HG02678 (cell line): Measurements from ENCODE around the gene SUGCT.
"Not testable (repeated sequence)": the region's sequence is repeated elsewhere in the genome, so short reads cannot be mapped to it uniquely, and the experiment has no call there.

Source experiments
- ATAC-seq: cut with Tn5 transposase; IDR thresholded peaks from one replicate; pipeline ENCODE4 v1.9.1; 2021; ENCODE audit warnings: mild to moderate bottlenecking, moderate library complexity; ENCODE audit not compliant: unreplicated experiment

Gene SUGCT

DNA sequence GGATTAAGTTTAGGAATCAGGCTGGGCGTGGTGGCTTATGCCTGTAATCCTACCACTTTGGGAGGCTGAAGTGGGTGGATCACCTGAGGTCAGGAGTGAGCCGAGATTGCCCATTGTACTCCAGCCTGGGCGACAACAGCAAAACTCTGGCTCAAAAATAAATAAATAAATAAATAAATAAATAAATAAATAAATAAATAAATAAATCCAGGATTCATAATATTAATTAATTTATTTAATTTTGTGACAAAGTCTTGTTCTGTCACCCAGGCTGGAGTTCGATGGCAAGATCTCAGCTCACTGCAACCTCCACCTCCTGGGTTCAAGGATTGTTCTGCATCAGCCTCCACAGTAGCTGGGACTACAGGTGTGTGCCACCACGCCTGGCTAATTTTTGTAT is 4.2 kb downstream of the SUGCT start:
- ATAC-seq: no peak

DNA sequence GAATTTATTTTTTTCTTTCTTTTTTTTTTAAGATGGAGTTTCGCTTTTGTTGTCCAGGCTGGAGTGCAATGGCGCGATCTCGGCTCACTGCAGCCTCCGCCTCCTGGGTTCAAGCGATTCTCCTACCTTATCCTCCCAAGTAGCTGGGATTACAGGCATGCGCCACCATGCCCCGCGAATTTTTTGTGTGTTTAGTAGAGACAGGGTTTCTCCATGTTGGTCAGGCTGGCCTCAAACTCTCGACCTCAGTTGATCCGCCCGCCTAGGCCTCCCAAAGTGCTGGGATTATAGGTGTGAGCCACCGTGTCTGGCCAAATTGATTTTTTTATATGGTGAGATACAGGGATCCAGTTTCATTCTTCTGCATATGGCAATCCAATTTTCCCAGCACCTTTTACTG is 5.1 kb downstream of the SUGCT start:
- not testable (repeated sequence) for ATAC-seq

DNA sequence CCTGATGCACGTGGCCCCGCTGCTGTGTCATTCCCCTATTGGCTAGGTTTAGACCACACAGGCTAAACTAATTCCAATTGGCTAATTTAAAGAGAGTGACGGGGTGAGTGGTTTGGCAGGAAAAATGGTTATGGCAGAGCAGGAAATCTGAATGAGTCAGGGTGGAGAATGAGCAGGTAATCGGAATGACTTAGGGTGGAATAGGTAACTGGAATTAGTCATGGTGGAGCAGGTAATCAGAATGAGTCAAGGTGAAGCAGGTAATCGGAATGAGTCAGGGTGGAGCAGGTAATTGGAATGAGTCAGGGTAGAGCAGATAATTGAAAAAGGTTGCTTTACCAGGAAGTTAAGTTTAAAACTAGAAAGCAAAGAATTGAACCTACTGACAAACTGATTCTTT is 7.1 kb downstream of the SUGCT start:
- not testable (repeated sequence) for ATAC-seq

DNA sequence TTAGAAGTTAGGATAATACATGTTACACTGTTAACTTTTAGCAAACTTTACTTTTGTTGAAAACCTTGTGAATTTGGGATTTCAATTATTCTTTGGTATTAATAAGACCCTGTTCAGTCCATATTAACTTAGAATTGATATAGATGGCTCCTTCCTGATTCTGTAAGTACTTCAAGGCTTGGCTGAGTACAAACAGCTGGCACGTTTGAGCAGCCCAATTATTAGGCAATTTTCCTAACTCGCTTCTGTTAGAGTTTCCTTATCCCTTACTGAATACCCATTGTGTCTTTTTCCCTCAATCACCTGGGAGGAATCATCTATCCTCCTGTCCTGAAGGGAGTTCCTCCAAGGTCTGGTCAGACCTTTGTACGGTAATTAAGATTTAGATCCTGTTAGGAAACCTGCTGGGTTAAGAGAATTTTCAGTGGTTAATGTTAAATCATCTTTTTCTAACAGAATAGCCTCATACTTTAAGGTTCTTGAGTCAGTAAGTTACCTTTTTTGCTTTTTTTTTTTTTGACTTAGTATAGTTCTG is 10.9 kb downstream of the SUGCT start:
- ATAC-seq: not testable (repeated sequence)

DNA sequence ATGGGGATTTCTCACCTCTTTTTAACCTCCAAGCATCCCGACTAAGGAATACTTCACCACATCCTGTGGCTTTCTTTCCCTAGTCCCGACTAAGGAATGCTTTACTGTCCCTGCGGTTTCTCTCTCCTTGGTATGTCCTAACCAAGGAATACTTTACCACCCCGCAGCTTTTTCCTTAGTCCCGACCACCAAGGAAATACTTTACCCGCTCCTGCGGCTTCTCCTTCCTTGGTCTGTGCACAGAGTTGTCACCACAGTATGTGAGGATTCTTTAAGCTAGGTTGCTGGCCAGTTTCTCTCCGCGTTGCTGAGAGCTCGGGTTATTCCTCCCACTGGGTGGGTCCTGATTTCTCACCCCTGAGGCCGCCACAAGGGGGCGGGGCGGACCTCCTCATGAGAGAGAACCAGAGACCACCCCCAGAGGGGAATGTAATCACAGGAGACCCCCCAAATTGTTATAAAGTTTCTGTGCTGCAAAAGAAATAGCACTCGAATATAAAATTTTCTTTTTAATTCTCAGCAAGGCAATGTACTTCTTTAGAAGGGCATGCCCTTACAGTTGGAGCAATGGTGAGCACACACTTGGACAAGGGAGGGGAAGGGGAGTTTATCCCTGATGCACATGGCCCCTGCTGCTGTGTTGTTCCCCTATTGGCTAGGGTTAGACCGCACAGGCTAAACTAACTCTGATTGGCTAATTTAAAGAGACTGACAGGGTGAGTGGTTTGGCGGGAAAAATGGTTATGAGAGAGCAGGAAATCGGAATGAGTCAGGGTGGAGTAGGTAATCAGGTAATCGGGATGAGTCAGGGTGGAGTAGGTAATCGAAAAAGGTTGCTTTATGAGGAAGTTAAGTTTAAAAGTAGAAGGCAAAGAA is 12.8 kb downstream of the SUGCT start:
- no peak for ATAC-seq

DNA sequence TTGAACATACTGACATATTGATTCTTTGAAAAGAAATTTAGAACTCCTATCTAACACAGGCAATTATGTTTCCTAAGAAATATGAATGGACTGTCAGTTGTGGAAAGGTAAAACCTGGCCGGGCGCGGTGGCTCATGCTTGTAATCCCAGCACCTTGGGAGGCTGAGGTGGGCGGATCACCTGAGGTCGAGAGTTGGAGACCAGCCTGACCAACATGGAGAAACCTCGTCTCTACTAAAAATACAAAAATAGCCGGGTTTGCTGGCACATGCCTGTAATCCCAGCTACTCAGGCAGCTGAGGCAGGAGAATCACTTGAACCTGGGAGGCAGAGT is 13.4 kb downstream of the SUGCT start:
- ATAC-seq: not testable (repeated sequence)

DNA sequence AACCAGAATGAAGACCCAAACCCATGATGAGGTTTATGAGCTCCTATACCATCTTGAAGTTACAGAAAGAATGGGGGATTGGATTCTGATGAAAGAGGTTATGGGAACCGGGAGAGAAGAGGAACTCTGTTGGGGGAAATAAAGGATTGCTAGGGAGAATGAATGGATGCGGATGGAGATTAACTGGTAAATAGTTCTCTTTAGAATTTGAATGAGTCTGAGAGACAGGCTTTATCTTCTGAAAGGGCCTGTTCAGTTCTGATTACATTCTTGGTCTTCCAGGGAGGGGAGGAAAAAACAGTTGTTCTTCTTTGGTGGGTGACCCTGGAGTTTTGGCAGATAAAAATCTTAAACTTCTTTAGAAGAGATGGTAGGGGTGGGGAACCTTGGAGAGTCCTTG is 13.9 kb downstream of the SUGCT start:
- no peak for ATAC-seq

DNA sequence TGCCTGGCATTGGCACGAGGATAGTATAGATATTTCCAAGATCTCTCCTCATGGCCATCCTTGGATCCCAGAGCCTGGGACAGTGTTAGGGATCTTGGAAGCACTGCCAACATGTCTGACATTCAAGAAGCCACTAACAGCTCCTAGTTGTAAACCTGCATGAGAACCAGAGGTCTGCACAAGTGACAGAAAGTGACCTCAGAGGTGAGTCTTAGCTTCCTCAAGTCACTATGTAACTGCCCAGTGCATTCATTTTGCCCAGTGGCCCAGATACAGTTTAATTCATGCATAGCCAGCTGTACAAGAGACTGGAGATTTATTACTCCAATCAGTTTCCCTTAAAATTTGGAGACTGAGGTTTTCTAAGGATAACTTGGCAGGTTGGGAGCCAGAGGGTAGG is 16.7 kb downstream of the SUGCT start:
- no peak for ATAC-seq

DNA sequence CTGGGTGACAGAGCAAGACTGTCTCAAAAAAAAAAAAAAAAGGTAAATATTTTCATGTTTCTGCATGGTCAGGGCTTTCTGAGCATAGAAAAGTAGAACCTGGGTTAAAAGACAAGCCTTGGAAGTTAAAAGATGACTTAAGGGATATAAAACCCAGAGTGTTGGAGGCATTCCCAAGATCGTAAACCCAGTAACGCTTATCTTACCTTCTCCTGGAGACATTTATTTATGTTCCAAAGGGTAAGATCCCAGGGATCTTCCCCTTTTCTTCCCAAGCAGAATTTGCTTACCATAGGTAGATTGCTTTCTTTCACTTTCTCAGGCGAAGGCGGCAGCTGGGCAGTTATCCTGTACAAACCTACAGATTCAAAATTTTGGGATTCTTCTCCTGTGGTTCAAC is 22.2 kb downstream of the SUGCT start:
- no peak for ATAC-seq

DNA sequence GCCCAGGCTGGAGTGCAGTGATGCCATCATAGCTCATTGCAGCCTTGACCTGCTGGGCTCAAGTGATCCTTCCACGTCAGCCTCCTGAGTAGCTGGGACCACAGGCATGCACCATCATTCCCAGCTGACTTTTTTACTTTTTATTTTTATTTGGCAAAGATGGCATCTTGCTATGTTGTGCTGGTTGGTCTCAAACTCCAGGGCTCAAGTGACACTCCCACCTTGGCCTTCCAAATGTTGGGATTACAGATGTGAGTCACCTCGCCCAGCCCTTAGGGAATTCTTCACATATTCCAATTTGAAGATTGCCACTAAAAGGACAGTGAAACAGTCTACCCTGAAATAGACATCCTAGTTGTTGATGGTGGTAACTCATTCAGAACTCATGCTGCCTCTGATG is 27.7 kb downstream of the SUGCT start:
- ATAC-seq: no peak

DNA sequence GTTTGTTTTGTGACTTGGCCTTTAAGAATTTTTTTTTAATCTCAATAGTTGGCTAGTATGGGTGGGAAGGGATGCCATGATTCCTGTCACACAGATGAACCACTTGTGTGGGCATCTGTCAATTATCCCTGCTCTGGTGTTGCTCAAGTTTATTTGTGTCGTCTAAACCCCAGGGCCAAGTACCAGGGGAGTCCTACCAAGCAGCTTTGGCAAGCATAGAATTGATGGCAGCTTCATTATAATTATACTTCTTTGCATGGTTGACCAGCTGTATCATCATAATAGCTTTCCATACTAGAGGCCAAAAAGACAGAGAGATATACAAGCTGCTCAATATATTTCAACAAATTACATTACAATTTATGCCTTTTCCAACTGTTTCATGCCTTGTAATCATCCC is 30.4 kb downstream of the SUGCT start:
- no peak for ATAC-seq

DNA sequence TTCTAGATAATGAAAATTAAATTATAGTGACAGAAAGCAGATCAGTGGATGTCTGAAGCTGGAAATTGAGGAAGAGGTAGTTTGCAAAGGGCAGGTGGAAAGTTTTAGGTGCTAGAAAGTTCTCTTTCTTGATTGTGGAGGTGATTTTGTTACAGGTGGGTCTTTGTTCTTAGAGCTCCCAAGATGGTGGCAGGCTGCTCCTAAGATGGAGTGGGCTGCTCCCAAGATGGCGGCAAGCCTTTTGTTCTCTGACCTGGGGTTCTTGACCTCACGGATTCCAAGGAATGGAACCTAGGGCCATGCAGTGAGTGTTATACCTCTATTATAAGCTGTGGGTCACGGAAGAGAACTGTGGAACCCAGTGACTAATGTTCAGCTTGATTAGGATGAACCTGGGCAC is 32.5 kb downstream of the SUGCT start:
- no peak for ATAC-seq

DNA sequence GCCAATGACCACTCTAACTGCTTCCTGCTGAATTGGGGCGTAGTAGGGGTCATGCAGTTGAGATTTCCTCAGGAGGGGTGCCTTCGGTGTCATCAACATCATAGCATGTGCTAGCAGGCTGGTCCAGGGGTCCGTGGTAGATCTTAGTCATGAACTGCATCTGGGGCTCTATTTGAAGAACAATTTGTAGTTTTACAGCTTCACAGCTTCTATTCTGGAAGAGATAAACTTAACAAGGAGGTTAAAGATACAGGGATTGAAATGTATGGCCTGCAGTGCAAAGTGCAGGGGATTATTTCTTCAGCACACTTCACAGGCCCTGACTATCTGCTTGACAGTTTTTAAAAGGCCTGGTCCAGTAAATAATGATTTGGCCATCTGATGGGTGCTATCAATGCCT is 33.5 kb downstream of the SUGCT start:
- ATAC-seq: not testable (repeated sequence)

DNA sequence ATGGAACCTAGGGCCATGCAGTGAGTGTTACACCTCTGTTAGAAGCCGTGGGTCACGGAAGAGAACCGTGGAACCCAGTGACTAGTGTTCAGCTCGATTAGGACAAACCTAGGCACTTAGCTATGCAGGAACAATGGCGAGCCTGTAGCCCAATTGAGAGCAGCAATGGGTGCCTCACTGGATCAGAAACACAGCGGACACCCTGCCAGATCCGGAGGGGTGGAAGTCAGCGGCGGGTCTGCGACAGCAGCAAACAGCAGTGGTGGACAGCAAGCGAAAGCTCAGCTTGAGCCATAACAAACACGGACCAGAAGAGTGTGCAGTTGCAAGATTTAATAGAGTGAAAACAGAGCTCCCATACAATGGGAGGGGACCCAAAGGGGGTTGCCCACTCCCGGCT is 38.3 kb downstream of the SUGCT start:
- ATAC-seq: not testable (repeated sequence)

DNA sequence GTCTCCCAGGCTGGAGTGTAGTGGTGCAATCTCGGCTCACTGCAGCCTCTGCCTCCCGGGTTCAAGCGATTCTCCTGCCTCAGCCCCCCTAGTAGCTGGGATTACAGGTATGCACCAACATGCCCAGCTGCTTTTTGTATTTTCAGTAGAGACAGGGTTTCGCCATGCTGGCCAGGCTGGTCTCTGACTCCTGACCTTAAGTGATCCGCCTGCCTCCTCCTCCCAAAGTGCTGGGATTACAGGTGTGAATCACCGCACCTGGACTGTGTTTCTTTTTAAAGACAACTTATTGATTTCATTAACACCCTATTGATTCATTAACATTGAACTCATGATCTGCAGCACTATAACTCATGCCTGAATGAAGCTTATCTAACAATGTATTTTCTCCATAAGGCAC is 40.5 kb downstream of the SUGCT start:
- not testable (repeated sequence) for ATAC-seq

DNA sequence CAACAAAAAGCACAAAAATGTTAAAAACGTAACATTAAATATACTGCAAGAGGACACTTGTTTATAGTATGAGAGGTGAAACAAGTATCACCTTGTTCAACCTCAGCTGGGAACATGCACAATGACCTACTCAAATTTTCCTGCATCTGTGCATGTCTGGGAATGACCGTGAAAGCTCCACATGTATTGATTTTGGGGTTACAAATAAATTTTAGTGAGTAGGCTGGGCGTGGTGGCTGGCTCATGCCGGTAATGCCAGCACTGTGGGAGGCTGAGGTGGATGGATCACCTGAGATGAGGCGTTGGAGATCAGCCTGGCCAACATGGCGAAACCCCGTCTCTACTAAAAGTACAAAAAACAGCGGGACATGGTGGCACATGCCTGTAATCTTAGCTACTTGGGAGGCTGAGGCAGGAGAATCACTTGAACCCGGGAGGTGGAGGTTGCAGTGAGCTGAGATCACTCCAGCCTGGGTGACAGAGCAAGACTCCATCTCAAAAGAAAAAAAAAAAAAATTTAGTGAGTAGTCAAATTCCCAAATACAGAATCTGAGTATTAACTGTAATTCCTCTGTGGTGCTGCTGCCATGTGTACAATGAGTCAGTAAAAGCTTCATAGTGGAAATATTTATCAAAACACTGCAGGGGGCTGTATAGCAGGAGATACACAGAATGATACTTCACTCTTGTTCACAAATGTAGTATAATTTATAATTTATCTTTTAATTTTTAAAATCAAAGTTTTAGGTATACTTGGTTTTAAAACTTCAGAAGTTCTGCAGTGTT is 41.1 kb downstream of the SUGCT start:
- ATAC-seq: no peak

DNA sequence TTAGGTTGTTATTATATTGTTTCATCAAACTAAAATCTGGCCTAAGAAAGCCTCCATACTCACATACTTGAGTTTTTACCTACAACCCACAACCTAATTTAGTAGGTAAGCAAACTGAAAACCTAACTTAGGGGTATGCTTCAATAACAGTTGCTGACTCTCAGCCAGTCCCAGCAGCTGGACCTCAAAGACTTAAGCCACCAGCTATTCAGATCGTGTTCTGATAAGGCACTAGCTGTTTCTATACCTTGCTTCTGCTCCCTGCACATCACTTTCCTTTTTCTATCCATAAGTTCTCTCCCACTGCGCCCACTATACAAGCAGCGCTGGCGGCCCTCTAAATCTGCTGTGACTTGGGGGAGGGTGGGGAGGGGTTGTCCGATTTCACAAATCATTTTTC is 42.3 kb downstream of the SUGCT start:
- ATAC-seq: no peak

DNA sequence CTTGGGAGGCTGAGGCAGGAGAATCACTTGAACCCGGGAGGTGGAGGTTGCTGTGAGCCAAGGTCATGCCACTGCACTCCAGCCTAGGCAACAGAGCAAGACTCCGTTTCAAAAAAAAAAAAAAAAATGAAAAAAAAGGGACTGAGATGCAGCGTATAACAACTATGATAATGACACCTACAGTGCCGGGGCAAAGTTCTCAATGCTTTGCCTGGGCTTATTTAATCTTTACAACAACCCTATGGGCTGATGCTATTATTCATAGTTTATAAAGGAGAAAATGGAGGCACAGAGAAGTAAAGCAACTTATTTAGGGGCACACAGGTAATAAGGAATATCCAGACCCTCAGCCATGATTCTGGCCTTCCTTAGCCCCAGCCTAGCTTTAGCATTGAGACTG is 47.6 kb downstream of the SUGCT start:
- ATAC-seq: no peak

DNA sequence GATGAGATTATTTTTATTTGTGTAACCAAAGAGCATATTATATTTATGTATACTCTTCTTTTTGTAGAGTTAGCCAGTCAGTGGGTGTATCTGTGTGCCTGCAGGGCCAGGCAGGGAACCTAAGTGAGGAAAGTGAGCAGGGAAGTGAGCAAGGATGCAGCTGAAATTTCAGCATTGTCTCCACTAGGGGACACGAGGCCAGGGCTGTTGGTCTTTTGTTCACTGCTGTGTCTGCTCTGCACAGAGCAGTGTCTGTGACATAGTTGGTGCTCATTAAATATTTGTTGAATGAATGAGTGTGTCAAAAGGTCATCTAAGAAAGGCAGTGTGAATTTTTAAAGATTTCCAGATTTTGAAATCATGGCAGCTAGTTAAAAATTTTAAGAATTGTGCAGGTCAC is 51.8 kb downstream of the SUGCT start:
- no peak for ATAC-seq

DNA sequence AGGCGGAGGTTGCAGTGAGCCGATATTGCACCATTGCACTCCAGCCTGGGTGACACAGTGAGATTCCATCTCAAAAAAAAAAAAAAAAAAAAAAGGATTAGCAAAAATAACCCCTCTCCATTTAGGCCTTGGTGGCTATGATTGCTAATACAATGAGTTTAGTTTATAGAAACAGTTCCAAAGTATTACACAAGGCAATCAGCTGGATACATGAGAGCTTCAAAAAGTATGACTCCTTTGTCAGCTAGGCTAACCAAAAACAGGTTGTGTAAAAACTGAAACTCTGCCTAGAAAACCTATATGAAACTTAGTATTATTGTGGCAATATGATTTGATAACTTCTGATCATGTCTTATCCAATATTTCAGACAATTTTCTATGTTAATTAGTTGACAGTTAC is 57.2 kb downstream of the SUGCT start:
- ATAC-seq: no peak

DNA sequence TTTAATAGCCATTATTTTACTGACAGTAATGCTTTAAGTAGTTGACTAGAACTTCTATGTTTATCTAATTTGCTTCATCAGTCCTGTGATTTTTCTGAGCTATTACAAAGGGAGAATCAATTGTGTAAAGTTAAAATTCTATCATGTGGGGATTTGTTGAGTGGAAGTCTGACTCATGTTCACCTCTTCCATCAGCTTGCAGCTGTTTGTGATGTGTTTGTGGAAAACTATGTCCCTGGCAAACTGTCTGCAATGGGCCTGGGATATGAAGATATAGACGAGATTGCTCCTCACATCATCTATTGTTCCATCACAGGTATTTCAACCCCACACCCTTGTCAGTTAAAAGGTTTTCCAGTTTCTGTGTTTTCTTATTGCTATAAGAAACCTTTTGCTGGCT is 59.9 kb downstream of the SUGCT start:
- no peak for ATAC-seq

DNA sequence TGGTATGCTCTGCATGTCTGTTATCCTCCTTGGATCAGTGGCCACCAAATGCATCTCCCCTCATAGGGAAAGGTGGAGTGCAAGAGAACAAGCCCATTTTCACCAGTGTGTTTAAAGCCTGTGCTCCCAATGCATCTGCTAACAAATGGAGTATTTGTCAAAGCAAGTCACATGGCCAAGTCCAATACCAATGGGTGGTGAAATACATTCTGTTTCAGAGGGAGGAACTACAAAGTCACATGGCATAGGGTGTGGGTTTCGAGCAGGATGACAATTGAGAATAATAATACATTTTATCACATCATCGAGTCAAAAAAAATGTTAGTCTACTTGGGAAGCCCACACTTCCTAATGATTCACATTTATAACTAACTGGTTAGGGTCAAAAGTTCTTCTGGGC is 62.7 kb downstream of the SUGCT start:
- no peak for ATAC-seq
